Measurements from ENCODE around the gene EYA2. TPM values are rescaled to one million over a fixed set of nuclear protein-coding genes. Genes with fewer than 3 reads are reported as not detected.
A peak's percentile ranks its signal among the peaks of the same experiment; 100 is the strongest.

The EYA2 gene
- total RNA-seq, 1 experiment from 2014 or later, result not detected

- no peak for DNase-seq (ENCODE audit: low read depth)
Measured at GRCh38 chr20:47036091-47036870, 141.6 kb downstream of the EYA2 start.

GRCh38 chr20:47038566-47039560 is 144.2 kb downstream of the EYA2 start:
- peak; percentile 55 for DNase-seq (ENCODE audit: low read depth)

- DNase-seq (ENCODE audit: low read depth), result no peak
Measured at GRCh38 chr20:47040506-47041125, 146.0 kb downstream of the EYA2 start.

- no peak for DNase-seq (ENCODE audit: low read depth)
Measured at GRCh38 chr20:47041396-47041899, 146.8 kb downstream of the EYA2 start.

- DNase-seq (ENCODE audit: low read depth), result no peak
Measured at GRCh38 chr20:47042464-47042863, 147.8 kb downstream of the EYA2 start.

GRCh38 chr20:47043086-47043485 is 148.4 kb downstream of the EYA2 start:
- no peak for DNase-seq (ENCODE audit: low read depth)

- no peak for DNase-seq (ENCODE audit: low read depth)
Measured at GRCh38 chr20:47044938-47045337, 150.3 kb downstream of the EYA2 start.

GRCh38 chr20:47048054-47048453 is 153.4 kb downstream of the EYA2 start:
- no peak for DNase-seq (ENCODE audit: low read depth)

GRCh38 chr20:47049771-47050170 is 155.1 kb downstream of the EYA2 start:
- DNase-seq (ENCODE audit: low read depth), result no peak

GRCh38 chr20:47050996-47051395 is 156.4 kb downstream of the EYA2 start:
- no peak for DNase-seq (ENCODE audit: low read depth)

GRCh38 chr20:47051936-47052526 is 157.4 kb downstream of the EYA2 start:
- DNase-seq (ENCODE audit: low read depth), result no peak

GRCh38 chr20:47054506-47054905 is 159.9 kb downstream of the EYA2 start:
- no peak for DNase-seq (ENCODE audit: low read depth)

GRCh38 chr20:47054945-47055344 is 160.3 kb downstream of the EYA2 start:
- no peak for DNase-seq (ENCODE audit: low read depth)

GRCh38 chr20:47055699-47056369 is 161.2 kb downstream of the EYA2 start:
- DNase-seq (ENCODE audit: low read depth), result peak; percentile 37

GRCh38 chr20:47057661-47058060 is 163.0 kb downstream of the EYA2 start:
- no peak for DNase-seq (ENCODE audit: low read depth)

- no peak for DNase-seq (ENCODE audit: low read depth)
Measured at GRCh38 chr20:47058236-47058635, 163.6 kb downstream of the EYA2 start.

- DNase-seq (ENCODE audit: low read depth), result no peak
Measured at GRCh38 chr20:47059536-47059935, 164.9 kb downstream of the EYA2 start.

GRCh38 chr20:47061549-47061948 is 166.9 kb downstream of the EYA2 start:
- DNase-seq (ENCODE audit: low read depth), result no peak

GRCh38 chr20:47062226-47062890 is 167.7 kb downstream of the EYA2 start:
- DNase-seq (ENCODE audit: low read depth), result no peak

- DNase-seq (ENCODE audit: low read depth), result no peak
Measured at GRCh38 chr20:47063407-47063806, 168.8 kb downstream of the EYA2 start.

All from RPMI7951 (cell line).